Measurements from ENCODE around the gene KDM4B. TPM values are rescaled to one million over a fixed set of nuclear protein-coding genes. Genes with fewer than 3 reads are reported as not detected.
"Not testable (repeated sequence)": the region's sequence is repeated elsewhere in the genome, so short reads cannot be mapped to it uniquely, and the experiment has no call there.

KDM4B gene
- 26.7 TPM for total RNA-seq

GRCh38 chr19:4968462-4969291 is at the start of gene KDM4B:
KDM4B (plus strand) TSS chr19:4969113; CDS start chr19:5032891, 63,778 bp downstream.
- peak; percentile 99 for DNase-seq (ENCODE audit: low read depth in 2 of 3, low spot score in 2 of 3)

GRCh38 chr19:4922530-4923275 is 46.2 kb upstream of the KDM4B start:
- no peak for DNase-seq (ENCODE audit: low read depth in 2 of 3, low spot score in 2 of 3)

- DNase-seq (ENCODE audit: low read depth in 2 of 3, low spot score in 2 of 3): no peak
These were observed 45.6 kb upstream of the KDM4B start for GRCh38 chr19:4923276-4923747.

GRCh38 chr19:4929186-4929585 is 39.7 kb upstream of the KDM4B start:
- DNase-seq (ENCODE audit: low read depth in 2 of 3, low spot score in 2 of 3): no peak

- no peak for DNase-seq (ENCODE audit: low read depth in 2 of 3, low spot score in 2 of 3)
These were observed 38.2 kb upstream of the KDM4B start for GRCh38 chr19:4930664-4931063.

GRCh38 chr19:4932711-4933110 is 36.2 kb upstream of the KDM4B start:
- no peak for DNase-seq (ENCODE audit: low read depth in 2 of 3, low spot score in 2 of 3)

- no peak for DNase-seq (ENCODE audit: low read depth in 2 of 3, low spot score in 2 of 3)
These were observed 35.4 kb upstream of the KDM4B start for GRCh38 chr19:4933528-4933927.

GRCh38 chr19:4935444-4935843 is 33.5 kb upstream of the KDM4B start:
- no peak for DNase-seq (ENCODE audit: low read depth in 2 of 3, low spot score in 2 of 3)

GRCh38 chr19:4937060-4937459 is 31.9 kb upstream of the KDM4B start:
- no peak for DNase-seq (ENCODE audit: low read depth in 2 of 3, low spot score in 2 of 3)

- not testable (repeated sequence) for DNase-seq (ENCODE audit: low read depth in 2 of 3, low spot score in 2 of 3)
These were observed 30.5 kb upstream of the KDM4B start for GRCh38 chr19:4938461-4938860.

GRCh38 chr19:4939466-4939865 is 29.4 kb upstream of the KDM4B start:
- no peak for DNase-seq (ENCODE audit: low read depth in 2 of 3, low spot score in 2 of 3)

GRCh38 chr19:4941638-4942169 is 27.2 kb upstream of the KDM4B start:
- not testable (repeated sequence) for DNase-seq (ENCODE audit: low read depth in 2 of 3, low spot score in 2 of 3)

- DNase-seq (ENCODE audit: low read depth in 2 of 3, low spot score in 2 of 3): not testable (repeated sequence)
These were observed 18.3 kb upstream of the KDM4B start for GRCh38 chr19:4950650-4951049.

GRCh38 chr19:4951656-4952055 is 17.3 kb upstream of the KDM4B start:
- DNase-seq (ENCODE audit: low read depth in 2 of 3, low spot score in 2 of 3): no peak

- DNase-seq (ENCODE audit: low read depth in 2 of 3, low spot score in 2 of 3): no peak
These were observed 16.0 kb upstream of the KDM4B start for GRCh38 chr19:4952945-4953344.

- DNase-seq (ENCODE audit: low read depth in 2 of 3, low spot score in 2 of 3): not testable (repeated sequence)
These were observed 14.4 kb upstream of the KDM4B start for GRCh38 chr19:4954320-4955149.

- DNase-seq (ENCODE audit: low read depth in 2 of 3, low spot score in 2 of 3): no peak
These were observed 13.6 kb upstream of the KDM4B start for GRCh38 chr19:4955274-4955673.

GRCh38 chr19:4957981-4958380 is 10.9 kb upstream of the KDM4B start:
- no peak for DNase-seq (ENCODE audit: low read depth in 2 of 3, low spot score in 2 of 3)

GRCh38 chr19:4962085-4962619 is 6.8 kb upstream of the KDM4B start:
- DNase-seq (ENCODE audit: low read depth in 2 of 3, low spot score in 2 of 3): no peak

- DNase-seq (ENCODE audit: low read depth in 2 of 3, low spot score in 2 of 3): no peak
These were observed 3.9 kb upstream of the KDM4B start for GRCh38 chr19:4965061-4965460.
